K562 (cell line): ENCODE data around the gene CDCP1. TPM values are rescaled to one million over a fixed set of nuclear protein-coding genes. Genes with fewer than 3 reads are reported as not detected.

Experiments used
- ATAC-seq: fragments of 200-7000 bp; cut with Tn5 transposase; 3 replicates; pipeline ENCODE4 v1.9.1; 2020; ENCODE audit warnings: moderate library complexity
- BruUV-seq: library from RNA; stranded (reverse); fragments of 400-500 nt; replicated peaks from 2 replicates; lab custom pipeline; 2021; lab: Mats Ljungman, UMichigan
- CTCF ChIA-PET: fragments of 300-600 bp; formaldehyde crosslinking; extraction: SDS; loops from one replicate; lab custom pipeline; 2021; ENCODE audit warnings: low intra/inter-chr PET ratio; lab: Yijun Ruan, JAX
- POLR2A ChIA-PET: fragments of 300-600, 350-650 bp; sonication (Branson Sonifier 250); formaldehyde crosslinking; extraction: SDS; loops from one replicate; lab custom pipeline; 2021; ENCODE audit warnings: antibody characterized with exemption, inconsistent platforms; lab: Yijun Ruan, JAX
- DNase-seq, 4 experiments: peaks; one replicate each; pipeline versions ENCODE4 v3.0.0 to v3.0.0-alpha.2; 2011 to 2018; ENCODE audit warnings: low spot score in 3 of 4, mixed read lengths in 3 of 4; ENCODE audit errors: extremely low read depth in 1 of 4
- FAIRE-seq: peaks from 2 replicates; lab custom pipeline; 2011; peaks lifted over from hg19 to GRCh38; lab: Jason Lieb, UNC
- H2AFZ ChIP-seq: 2 replicates; pipeline ENCODE4 v1.6.0; 2011; ENCODE audit warnings: low read depth, low read length, control low read depth, inconsistent platforms
- H3K27ac ChIP-seq: fragments of 200-600 bp; 3 replicates; pipeline ENCODE4 v1.8.0; 2011; ENCODE audit warnings: low read depth, mild to moderate bottlenecking, control low read depth, inconsistent platforms, low read length, moderate library complexity, mixed read lengths; ENCODE audit errors: extremely low read depth
- H3K27me3 ChIP-seq, 2 experiments: fragments of 300-600 bp in 1 of 2; 2 replicates in 1 of 2; 3 replicates in 1 of 2; pipeline versions ENCODE4 v1.6.0 to v1.8.0; 2011; ENCODE audit warnings: inconsistent platforms in 2 of 2, low read length in 2 of 2, mild to moderate bottlenecking in 1 of 2, mixed read lengths in 1 of 2, moderate library complexity in 1 of 2; ENCODE audit not compliant: control insufficient read depth in 2 of 2, insufficient read depth in 2 of 2
- H3K36me3 ChIP-seq: fragments of 300-600 bp; 3 replicates; pipeline ENCODE4 v1.8.0; 2011; ENCODE audit warnings: mild to moderate bottlenecking, low read length, inconsistent platforms; ENCODE audit not compliant: control insufficient read depth, insufficient read depth
- H3K4me1 ChIP-seq, 2 experiments: fragments of 200-600 bp in 1 of 2; replicated peaks in 1 of 2; 2 replicates in 1 of 2; 3 replicates in 1 of 2; pipeline versions ENCODE4 v1.5.1 to v1.8.0; 2011; ENCODE audit warnings: inconsistent platforms in 2 of 2, low read length in 2 of 2, mild to moderate bottlenecking in 1 of 2, mixed read lengths in 1 of 2, moderate library complexity in 1 of 2; ENCODE audit not compliant: control insufficient read depth in 2 of 2, insufficient read depth in 2 of 2
- H3K4me2 ChIP-seq: 2 replicates; pipeline ENCODE4 v1.6.1; 2011; ENCODE audit warnings: low read length, control low read depth, inconsistent platforms, mixed read lengths; ENCODE audit not compliant: insufficient read depth
- H3K4me3 ChIP-seq: fragments of 200-600 bp; sonication (generic), shearing (Covaris generic); 2 replicates; pipeline ENCODE4 v1.5.1; 2016; ENCODE audit warnings: control low read depth, inconsistent platforms
- H3K79me2 ChIP-seq: fragments of 200-600 bp; 3 replicates; pipeline ENCODE4 v1.8.0; 2011; ENCODE audit warnings: low read length, inconsistent platforms; ENCODE audit not compliant: control insufficient read depth, insufficient read depth
- H3K9ac ChIP-seq, 2 experiments: 2 replicates each; pipeline versions ENCODE4 v1.6.0 to v1.6.1; 2011; ENCODE audit warnings: low read depth in 2 of 2, low read length in 2 of 2, control low read depth in 1 of 2, inconsistent platforms in 1 of 2, mild to moderate bottlenecking in 1 of 2, mixed read lengths in 1 of 2; ENCODE audit not compliant: insufficient read depth in 1 of 2
- H3K9me1 ChIP-seq: one replicate; pipeline ENCODE4 v1.6.0; 2011; ENCODE audit warnings: inconsistent platforms, mild to moderate bottlenecking, low read length, moderate library complexity; ENCODE audit not compliant: control insufficient read depth, insufficient read depth
- H3K9me3 ChIP-seq: replicated peaks from 2 replicates; pipeline ENCODE4 v1.5.1; 2011; ENCODE audit warnings: low read depth, low read length, inconsistent platforms; ENCODE audit not compliant: control insufficient read depth, insufficient read depth
- H4K20me1 ChIP-seq: replicated peaks from 2 replicates; pipeline ENCODE4 v1.6.1; 2011; ENCODE audit warnings: low read length, inconsistent platforms, mixed read lengths; ENCODE audit not compliant: control insufficient read depth, insufficient read depth
- BRF1 ChIP-seq: IDR thresholded peaks from 3 replicates; pipeline ENCODE4 v1.6.1; 2011; ENCODE audit warnings: borderline replicate concordance, mild to moderate bottlenecking; ENCODE audit not compliant: insufficient read length; ENCODE audit errors: extremely low read depth
- DMBX1 ChIP-seq: fragments of 250-450 bp; sonication (Bioruptor Pico); IDR thresholded peaks from 2 replicates; pipeline ENCODE4 v1.8.0; 2022; ENCODE audit warnings: inconsistent platforms, mild to moderate bottlenecking, moderate library complexity, borderline replicate concordance
- DPF2 ChIP-seq: fragments of 450-650 bp; IDR thresholded peaks from 2 replicates; pipeline ENCODE4 v1.6.1; 2016
- ELK1 ChIP-seq: sonication (generic); formaldehyde crosslinking; IDR thresholded peaks from 2 replicates; pipeline ENCODE4 v1.8.1; 2022; ENCODE audit warnings: missing genetic modification reagents
- PRDM10 ChIP-seq: fragments of 450-650 bp; IDR thresholded peaks from 2 replicates; pipeline ENCODE4 v1.6.1; 2018; ENCODE audit not compliant: partially characterized antibody
- ZNF347 ChIP-seq: fragments of 450-650 bp; formaldehyde crosslinking; IDR thresholded peaks from 2 replicates; pipeline ENCODE4 v1.4.0; 2020; ENCODE audit warnings: low read depth, mild to moderate bottlenecking, moderate library complexity
- ZNF41 ChIP-seq: fragments of 250-450 bp; sonication (Bioruptor Pico); conservative IDR thresholded peaks from 2 replicates; pipeline ENCODE4 v1.4.0; 2020; ENCODE audit warnings: mild to moderate bottlenecking
- ZNF592 ChIP-seq: fragments of 450-650 bp; IDR thresholded peaks from 2 replicates; pipeline ENCODE4 v1.6.1; 2017; ENCODE audit warnings: antibody characterized with exemption, mild to moderate bottlenecking
- WGBS: fragments of 100-300 bp; shearing (Covaris generic); methylation state at CpG from one replicate; pipeline ENCODE4 v1.1.6; 2016; ENCODE audit warnings: low coverage, mixed read lengths; ENCODE audit not compliant: insufficient coverage; ENCODE audit errors: missing lambda C conversion rate; 5-methylcytosine and 5-hydroxymethylcytosine counted together
- in situ Hi-C: fragments of 300-500 bp; cut with MboI; formaldehyde crosslinking; loops from 4 replicates; pipeline ENCODE4 v1.15.0; 2018; ENCODE audit warnings: inconsistent platforms, mixed read lengths
- intact Hi-C: fragments of 100-400 bp; cut with micrococcal nuclease; formaldehyde crosslinking; loops from 2 replicates; pipeline ENCODE4 v1.14.2; 2022
- polyA plus RNA-seq, 8 experiments: library from polyadenylated mRNA; depleted of rRNA in 4 of 8; stranded (reverse) in 5 of 8; unstranded in 3 of 8; fragments of >200 nt; fragmentation: Nextera tagmentation in 2 of 8; fragmentation: Illumina TruSeq in 1 of 8; extraction: Ambion mirVana in 2 of 8; extraction: Trizol in 1 of 8; gene quantifications; 2 replicates each; pipeline versions ENCODE4 v1.2.1 to v1.2.3, GENCODE V29; 2011 to 2014; ENCODE audit warnings: inconsistent platforms in 1 of 8, missing spikeins in 1 of 8
- total RNA-seq, 7 experiments: library from RNA; depleted of rRNA in 6 of 7; stranded (reverse); fragments of >200 nt in 6 of 7; fragmentation: Illumina TruSeq in 2 of 7; extraction: Trizol in 2 of 7; gene quantifications; 2 replicates each; pipeline versions ENCODE4 v1.2.1 to v1.2.3, GENCODE V29; 2011 to 2021; ENCODE audit warnings: low replicate concordance in 1 of 7

The CDCP1 gene
- total and polyA plus RNA-seq, 9 of the 15 experiments (the other 6 are each of a cell fraction or from before 2014, with no cell fraction given) = 3.9 to 16.4 (median 5.2) TPM

GRCh38 chr3:45081506-45082141 is 64.6 kb downstream of the CDCP1 start:
- no peaks in the 10 kb centered on the region for H3K9me3 ChIP-seq
- ChIA-PET POLR2A (interaction anchor here (0.7 kb wide), 1 partner anchor 11 kb away, joined by 3 read pairs; no protein-coding TSS in a partner anchor), CTCF (no interaction called here)
- no peaks in the 10 kb centered on the region for H4K20me1 ChIP-seq
- H3K4me3 ChIP-seq = no peak overlapping the region
- no peak overlapping the region for H3K27ac ChIP-seq
- FAIRE-seq (no peak), ATAC-seq (no peak), DNase-seq (no peak)
- H3K79me2 ChIP-seq = peaks cover 15% of the 10 kb centered on the region; the same call in 1 of the 3 replicates
- in situ Hi-C loops (no loop called here), intact Hi-C loops (no loop called here)
- H3K9me1 ChIP-seq = no peaks in the 10 kb centered on the region
- H3K4me1 ChIP-seq = peaks cover 19 to 72% of the 10 kb centered on the region in 2 experiments; a peak in 4 of 5 replicates
- H2AFZ ChIP-seq = peak overlapping the region; percentile 14; the same call in 1 of the 2 replicates
- H3K27me3 ChIP-seq = no peaks in the 10 kb centered on the region
- no peak overlapping the region for H3K4me2 ChIP-seq
- H3K36me3 ChIP-seq = peaks cover 8% of the 10 kb centered on the region; the same call in 2 of the 3 replicates
- H3K9ac ChIP-seq = peak overlapping the region in 1 of 2 experiments; percentile 45; a peak in 1 of 4 replicates
- no TSS peak for BruUV-seq
- 20% methylated on average over 2 of the region's 2 CpGs for WGBS
- TF ChIP-seq PRDM10 = peak; percentile 82
- TF ChIP-seq ZNF347 (CRISPR knock-in tag) = no peak
- TF ChIP-seq ZNF41 = 0 out of 2 replicates have a peak, but pooled peaks have one; percentile 16
- TF ChIP-seq DMBX1 (CRISPR knock-in tag) = peak; percentile 49; the same call in 1 of the 2 replicates
- no peak for TF ChIP-seq DPF2
- no peak for TF ChIP-seq BRF1
- TF ChIP-seq ELK1 (CRISPR knock-in tag) = no peak
- TF ChIP-seq ZNF592 = peak; percentile 12; the same call in 1 of the 2 replicates
